ENCODE results near the gene OSBP.

The OSBP gene

GRCh38 chr11:59617876-59618275 lies 2.3 kb upstream of the OSBP start:
- Mint-ChIP-seq H3K9me3 (no peaks in the 10 kb centered on the region), H3K27me3 (no peaks in the 10 kb centered on the region), H3K36me3 (ENCODE audit: low read depth) (peaks cover 13% of the 10 kb centered on the region), H3K4me1 (ENCODE audit: low read depth) (peaks cover 29% of the 10 kb centered on the region), H3K27ac (no peak overlapping the region), H3K4me3 (no peak overlapping the region)
- intact Hi-C loops (cut with micrococcal nuclease): loop anchor here (5.0 to 10.0 kb wide), 2 partner anchors 56 to 187 kb away; no protein-coding TSS in a partner anchor

DNA sequence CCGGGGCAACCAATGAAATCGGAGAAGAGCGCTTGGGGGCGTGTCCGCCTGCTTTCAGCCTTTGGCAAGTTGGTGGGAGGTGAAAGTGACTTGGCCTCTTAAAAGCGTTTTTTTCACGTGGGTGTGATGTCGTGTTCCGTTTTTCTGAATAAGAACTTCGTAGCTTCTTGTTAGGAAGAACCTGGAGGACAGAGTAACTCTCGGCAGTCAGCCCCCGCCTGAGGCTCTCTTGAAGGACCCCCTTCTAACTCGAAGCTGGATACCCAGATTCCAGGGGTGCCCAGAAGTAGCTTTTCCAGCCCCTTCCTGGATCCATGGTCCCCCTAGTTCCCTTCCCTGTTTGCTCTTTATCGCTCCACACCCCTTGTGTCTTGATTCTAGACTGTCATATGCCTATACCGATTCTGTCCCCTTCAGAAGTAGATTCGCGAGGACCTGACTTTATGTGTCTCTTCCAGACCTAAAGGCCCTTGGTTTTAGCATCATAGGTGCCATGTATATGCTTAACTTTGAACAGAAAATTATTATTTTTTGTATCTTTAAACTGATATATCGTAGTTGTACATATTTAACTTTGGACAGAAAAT lies 915 bp upstream of the OSBP start:
- intact Hi-C loops (cut with micrococcal nuclease): loop anchor here (1.0 to 10.0 kb wide), 3 partner anchors 53 to 188 kb away; partner anchors contain the start of gene PATL1
- peaks cover 23% of the 10 kb centered on the region for H3K36me3 Mint-ChIP-seq (ENCODE audit: low read depth)
- no peaks in the 10 kb centered on the region for H3K9me3 Mint-ChIP-seq
- peak overlapping the region; percentile 89 for H3K4me3 Mint-ChIP-seq
- no peaks in the 10 kb centered on the region for H3K27me3 Mint-ChIP-seq
- peak overlapping the region; percentile 98 for H3K27ac Mint-ChIP-seq
- peaks cover 40% of the 10 kb centered on the region for H3K4me1 Mint-ChIP-seq (ENCODE audit: low read depth)

DNA sequence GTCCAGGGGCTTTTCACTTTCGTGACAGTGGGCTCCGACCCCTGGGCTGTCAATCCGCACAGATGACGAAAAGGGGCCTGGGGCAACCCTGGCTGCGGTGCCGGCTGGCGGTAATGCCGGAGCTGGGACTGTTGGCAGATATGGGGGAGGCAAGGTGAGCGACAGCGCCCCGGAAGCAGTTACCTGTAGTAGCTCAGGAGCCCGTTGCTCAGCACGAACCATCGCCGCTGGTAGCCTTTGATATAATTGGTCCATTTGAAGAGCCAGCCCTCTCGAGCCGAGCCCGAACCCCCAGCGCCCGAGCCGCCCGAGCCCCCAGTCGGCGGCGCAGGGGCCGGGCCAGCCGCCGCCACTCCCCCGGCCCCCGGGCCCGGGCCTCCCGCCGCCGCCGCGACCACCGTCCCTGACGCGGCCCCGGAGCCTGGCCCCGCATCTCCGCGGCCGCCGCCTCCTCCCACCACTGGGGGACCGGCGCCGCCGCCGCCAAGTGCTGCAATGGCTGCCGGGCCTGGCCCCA lies 396 bp downstream of the OSBP start:
- Mint-ChIP-seq H3K36me3 (ENCODE audit: low read depth) (peaks cover 30% of the 10 kb centered on the region), H3K4me1 (ENCODE audit: low read depth) (peaks cover 40% of the 10 kb centered on the region), H3K4me3 (peak overlapping the region; percentile 89), H3K27ac (peak overlapping the region; percentile 98), H3K27me3 (no peaks in the 10 kb centered on the region), H3K9me3 (no peaks in the 10 kb centered on the region)
- intact Hi-C loops (cut with micrococcal nuclease): loop anchor here (5.0 to 10.0 kb wide), 2 partner anchors 53 to 190 kb away; no protein-coding TSS in a partner anchor

DNA sequence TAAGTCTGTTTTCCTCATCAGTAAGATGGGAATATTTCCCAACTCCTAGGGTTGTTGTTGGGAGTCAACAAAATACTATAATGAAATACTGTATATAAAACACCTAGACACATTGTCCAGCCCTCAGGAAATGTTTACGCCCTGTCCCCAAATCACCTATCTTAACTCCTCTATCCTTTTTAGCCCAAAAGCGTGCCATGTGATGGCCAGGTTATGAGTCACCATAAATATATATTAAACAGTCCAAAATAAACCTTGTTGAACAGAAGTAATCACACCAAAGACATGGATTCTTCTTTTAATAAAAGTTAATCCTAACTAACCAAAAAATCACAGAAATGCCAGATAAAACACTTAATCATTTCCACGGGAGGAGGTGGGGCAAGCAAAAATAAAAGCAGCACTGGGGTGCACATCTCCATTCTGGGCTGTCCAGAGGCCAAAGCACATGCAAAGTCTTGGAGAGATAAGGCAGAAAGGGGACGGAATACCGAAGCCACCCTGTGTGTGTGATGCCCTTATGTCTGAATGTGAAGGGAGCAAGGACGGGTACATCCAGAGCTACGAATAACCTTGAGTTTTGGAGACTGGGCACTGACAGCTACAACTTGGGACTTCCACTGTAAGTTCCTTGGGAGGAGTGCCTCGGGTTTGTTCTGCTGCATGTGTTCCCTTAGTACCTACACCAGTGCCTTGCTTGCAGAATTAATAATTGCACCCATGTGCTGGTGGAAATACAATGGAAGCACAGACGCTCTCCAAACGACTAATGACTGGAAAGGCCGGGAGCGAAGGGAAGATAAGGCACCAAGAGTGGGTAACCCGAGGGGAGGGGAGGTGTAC lies 1.1 kb downstream of the OSBP start:
- Mint-ChIP-seq H3K27me3 (no peaks in the 10 kb centered on the region), H3K27ac (peak overlapping the region; percentile 98), H3K9me3 (no peaks in the 10 kb centered on the region), H3K4me3 (peak overlapping the region; percentile 89), H3K36me3 (ENCODE audit: low read depth) (peaks cover 37% of the 10 kb centered on the region), H3K4me1 (ENCODE audit: low read depth) (peaks cover 40% of the 10 kb centered on the region)
- intact Hi-C loops (cut with micrococcal nuclease): loop anchor here (5.0 to 10.0 kb wide), 3 partner anchors 42 to 190 kb away; no protein-coding TSS in a partner anchor

- H3K27me3 Mint-ChIP-seq: no peaks in the 10 kb centered on the region
- H3K27ac Mint-ChIP-seq: no peak overlapping the region
- H3K4me3 Mint-ChIP-seq: no peak overlapping the region
- H3K4me1 Mint-ChIP-seq (ENCODE audit: low read depth): peaks cover 40% of the 10 kb centered on the region
- no peaks in the 10 kb centered on the region for H3K9me3 Mint-ChIP-seq
- H3K36me3 Mint-ChIP-seq (ENCODE audit: low read depth): peaks cover 63% of the 10 kb centered on the region
- intact Hi-C loops (cut with micrococcal nuclease): loop anchor here (5.0 to 10.0 kb wide), 2 partner anchors 40 to 193 kb away; no protein-coding TSS in a partner anchor
Measured at GRCh38 chr11:59611570-59612565, 3.7 kb downstream of the OSBP start.

DNA sequence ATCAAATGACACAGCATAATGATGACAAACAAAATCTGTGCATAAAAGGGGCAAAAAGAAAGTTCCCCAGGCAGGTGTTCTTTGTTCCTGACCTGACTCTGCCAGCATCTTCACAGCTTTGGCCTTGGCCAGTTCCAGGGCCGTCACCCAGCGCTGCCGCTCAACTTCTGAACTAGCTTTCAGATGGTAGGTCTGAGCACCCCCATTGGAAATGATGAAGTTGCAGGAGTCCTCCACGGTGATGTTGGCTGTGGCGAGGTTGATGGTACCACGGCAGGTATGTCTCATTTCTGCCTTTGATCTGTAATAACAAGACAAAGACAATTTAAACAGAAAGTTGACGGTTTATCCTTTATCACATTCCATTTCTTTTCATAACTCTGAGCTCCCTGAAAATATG lies 5.3 kb downstream of the OSBP start:
- no peak overlapping the region for H3K27ac Mint-ChIP-seq
- H3K27me3 Mint-ChIP-seq: no peaks in the 10 kb centered on the region
- peaks cover 79% of the 10 kb centered on the region for H3K36me3 Mint-ChIP-seq (ENCODE audit: low read depth)
- intact Hi-C loops (cut with micrococcal nuclease): loop anchor here (5.0 to 10.0 kb wide), 2 partner anchors 38 to 195 kb away; no protein-coding TSS in a partner anchor
- H3K9me3 Mint-ChIP-seq: no peaks in the 10 kb centered on the region
- H3K4me1 Mint-ChIP-seq (ENCODE audit: low read depth): peaks cover 34% of the 10 kb centered on the region
- no peak overlapping the region for H3K4me3 Mint-ChIP-seq

DNA sequence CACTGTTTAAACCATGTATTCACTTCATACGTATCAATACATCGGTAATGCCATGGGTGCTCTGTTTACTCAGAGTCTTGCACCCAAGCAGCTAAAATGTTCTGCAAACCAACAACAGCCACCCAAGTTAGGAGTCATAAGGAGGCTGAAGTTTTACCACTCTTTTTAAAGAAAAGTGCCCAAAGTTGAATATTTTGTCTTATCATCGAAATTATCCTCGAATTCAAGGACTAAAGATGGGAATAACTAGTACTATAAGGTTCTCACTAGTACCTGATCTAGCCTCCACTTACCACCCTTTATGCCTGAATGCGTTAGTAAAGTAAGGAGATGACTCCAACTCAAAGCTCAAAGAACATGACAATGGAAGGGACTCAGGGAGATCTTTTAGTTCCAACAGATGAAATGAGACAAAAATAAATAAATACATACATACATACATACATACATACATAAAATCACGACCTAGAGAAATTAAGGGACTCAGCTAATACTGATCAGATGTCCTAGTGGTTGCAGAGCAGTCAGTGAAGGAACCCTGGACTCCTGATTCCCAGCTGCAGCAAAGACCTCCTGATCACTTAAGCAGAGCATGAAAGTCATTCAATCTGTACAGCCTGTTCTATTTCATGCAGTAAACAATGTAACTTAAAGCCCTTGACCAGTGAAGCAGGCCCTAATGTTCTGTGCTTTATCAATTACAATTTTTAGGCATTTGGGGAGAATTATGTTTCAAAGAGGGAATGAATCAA lies 7.7 kb downstream of the OSBP start:
- no peak overlapping the region for H3K27ac Mint-ChIP-seq
- no peaks in the 10 kb centered on the region for H3K9me3 Mint-ChIP-seq
- no peak overlapping the region for H3K4me3 Mint-ChIP-seq
- no peaks in the 10 kb centered on the region for H3K27me3 Mint-ChIP-seq
- intact Hi-C loops (cut with micrococcal nuclease): no loop called here
- H3K36me3 Mint-ChIP-seq (ENCODE audit: low read depth): peaks cover 89% of the 10 kb centered on the region
- H3K4me1 Mint-ChIP-seq (ENCODE audit: low read depth): peaks cover 15% of the 10 kb centered on the region

GRCh38 chr11:59602432-59602831 lies 13.1 kb downstream of the OSBP start:
- intact Hi-C loops (cut with micrococcal nuclease): no loop called here
- Mint-ChIP-seq H3K9me3 (no peaks in the 10 kb centered on the region), H3K27ac (no peak overlapping the region), H3K36me3 (ENCODE audit: low read depth) (peaks cover 99% of the 10 kb centered on the region), H3K4me1 (ENCODE audit: low read depth) (peaks cover 3% of the 10 kb centered on the region), H3K4me3 (no peak overlapping the region), H3K27me3 (no peaks in the 10 kb centered on the region)

- no peak overlapping the region for H3K4me3 Mint-ChIP-seq
- no peaks in the 10 kb centered on the region for H3K9me3 Mint-ChIP-seq
- no peak overlapping the region for H3K27ac Mint-ChIP-seq
- intact Hi-C loops (cut with micrococcal nuclease): no loop called here
- H3K36me3 Mint-ChIP-seq (ENCODE audit: low read depth): peaks cover 99% of the 10 kb centered on the region
- H3K4me1 Mint-ChIP-seq (ENCODE audit: low read depth): peaks cover 3% of the 10 kb centered on the region
- no peaks in the 10 kb centered on the region for H3K27me3 Mint-ChIP-seq
Measured at GRCh38 chr11:59601788-59602187, 13.8 kb downstream of the OSBP start.

GRCh38 chr11:59600636-59601035 lies 14.9 kb downstream of the OSBP start:
- peaks cover 99% of the 10 kb centered on the region for H3K36me3 Mint-ChIP-seq (ENCODE audit: low read depth)
- H3K4me1 Mint-ChIP-seq (ENCODE audit: low read depth): peaks cover 3% of the 10 kb centered on the region
- H3K27me3 Mint-ChIP-seq: no peaks in the 10 kb centered on the region
- H3K9me3 Mint-ChIP-seq: no peaks in the 10 kb centered on the region
- H3K27ac Mint-ChIP-seq: no peak overlapping the region
- no peak overlapping the region for H3K4me3 Mint-ChIP-seq
- intact Hi-C loops (cut with micrococcal nuclease): no loop called here

DNA sequence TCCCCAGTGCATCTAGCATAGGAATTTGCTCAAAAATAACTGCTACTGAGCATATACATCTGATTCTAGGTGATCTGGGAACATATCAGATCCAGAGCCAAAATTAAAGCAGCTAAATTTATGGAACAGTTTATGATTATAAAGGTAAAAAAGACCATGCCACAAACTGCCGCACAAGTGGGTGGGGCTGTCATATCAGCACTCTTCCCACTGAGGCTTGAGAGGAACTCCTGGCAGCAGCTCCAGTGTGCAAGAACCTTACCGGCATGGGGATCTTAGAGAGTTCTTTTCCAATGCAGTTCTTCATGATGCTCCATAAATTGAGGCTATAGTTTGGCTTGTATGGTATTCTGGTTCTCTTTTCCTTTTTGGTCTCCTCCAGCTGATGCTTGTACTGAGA lies 15.3 kb downstream of the OSBP start:
- H3K36me3 Mint-ChIP-seq (ENCODE audit: low read depth): peaks cover 99% of the 10 kb centered on the region
- H3K27me3 Mint-ChIP-seq: no peaks in the 10 kb centered on the region
- H3K9me3 Mint-ChIP-seq: no peaks in the 10 kb centered on the region
- H3K4me3 Mint-ChIP-seq: no peak overlapping the region
- H3K4me1 Mint-ChIP-seq (ENCODE audit: low read depth): peaks cover 3% of the 10 kb centered on the region
- intact Hi-C loops (cut with micrococcal nuclease): no loop called here
- H3K27ac Mint-ChIP-seq: no peak overlapping the region

DNA sequence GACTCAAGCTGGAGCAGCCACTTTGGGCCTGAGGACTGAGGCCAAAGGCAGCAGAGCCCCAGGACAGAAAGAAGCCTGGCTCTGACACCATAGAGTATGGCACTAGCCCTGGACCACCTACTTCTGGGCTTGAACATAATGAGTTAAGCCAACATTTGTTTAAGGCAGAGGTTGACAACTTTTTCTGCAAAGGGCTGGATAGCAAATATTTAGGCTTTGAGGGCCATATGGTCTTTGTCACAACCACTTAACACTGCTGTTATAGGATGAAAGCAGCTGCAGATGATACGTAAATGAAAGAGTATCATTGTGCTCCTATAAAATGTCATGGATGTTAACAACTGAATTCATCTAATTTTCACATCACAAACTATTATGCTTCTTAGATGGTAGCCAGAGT lies 16.6 kb downstream of the OSBP start:
- Mint-ChIP-seq H3K36me3 (ENCODE audit: low read depth) (peaks cover 100% of the 10 kb centered on the region), H3K27ac (no peak overlapping the region), H3K27me3 (no peaks in the 10 kb centered on the region), H3K4me1 (ENCODE audit: low read depth) (peaks cover 3% of the 10 kb centered on the region), H3K9me3 (no peaks in the 10 kb centered on the region), H3K4me3 (no peak overlapping the region)
- intact Hi-C loops (cut with micrococcal nuclease): no loop called here

GRCh38 chr11:59584294-59584693 lies 31.3 kb downstream of the OSBP start:
- H3K4me3 Mint-ChIP-seq: no peak overlapping the region
- intact Hi-C loops (cut with micrococcal nuclease): no loop called here
- H3K4me1 Mint-ChIP-seq (ENCODE audit: low read depth): peaks cover 17% of the 10 kb centered on the region
- H3K27me3 Mint-ChIP-seq: no peaks in the 10 kb centered on the region
- H3K27ac Mint-ChIP-seq: no peak overlapping the region
- peaks cover 84% of the 10 kb centered on the region for H3K36me3 Mint-ChIP-seq (ENCODE audit: low read depth)
- peaks cover 9% of the 10 kb centered on the region for H3K9me3 Mint-ChIP-seq

All from dendritic cell treated with granulocyte-macrophage colony-stimulating factor and Interleukin-4, amounts not matched to agents 40 ng/mL and 50 ng/mL, for 4 days (primary cell).